Measurements from ENCODE around the gene EPM2A.

Gene EPM2A

GRCh38 chr6:145600299-145600698, 135.0 kb downstream of the EPM2A start:
- TF ChIP-seq MAX (IDR thresholded peaks at IDR 0.05; ENCODE audit: low read depth, low read length): no peak
- TF ChIP-seq CTCF (IDR thresholded peaks at IDR 0.05; ENCODE audit: low read depth, low read length): no peak
- no peak for TF ChIP-seq POLR2A (IDR thresholded peaks at IDR 0.05; ENCODE audit: extremely low read depth, insufficient read length)
- TF ChIP-seq MYC (IDR thresholded peaks at IDR 0.05; ENCODE audit: low read depth, low read length): no peak
- DNase-seq (ENCODE audit: low read depth): no peak
- no peak overlapping the region for H3K4me3 ChIP-seq (ENCODE audit: low read depth, low read length)

- no peak for DNase-seq (ENCODE audit: low read depth)
- no peak overlapping the region for H3K4me3 ChIP-seq (ENCODE audit: low read depth, low read length)
- TF ChIP-seq MAX (IDR thresholded peaks at IDR 0.05; ENCODE audit: low read depth, low read length): no peak
Measured at GRCh38 chr6:145588981-145589380, 146.3 kb downstream of the EPM2A start.

- H3K4me3 ChIP-seq (ENCODE audit: low read depth, low read length): no peak overlapping the region
- DNase-seq (ENCODE audit: low read depth): no peak
- TF ChIP-seq POLR2A (IDR thresholded peaks at IDR 0.05; ENCODE audit: extremely low read depth, insufficient read length) (no peak), MYC (IDR thresholded peaks at IDR 0.05; ENCODE audit: low read depth, low read length) (no peak), MAX (IDR thresholded peaks at IDR 0.05; ENCODE audit: low read depth, low read length) (no peak), CTCF (IDR thresholded peaks at IDR 0.05; ENCODE audit: low read depth, low read length) (no peak)
Measured at GRCh38 chr6:145587334-145587733, 148.0 kb downstream of the EPM2A start.

GRCh38 chr6:145583753-145584152, 151.6 kb downstream of the EPM2A start:
- no peak overlapping the region for H3K4me3 ChIP-seq (ENCODE audit: low read depth, low read length)
- no peak for TF ChIP-seq POLR2A (IDR thresholded peaks at IDR 0.05; ENCODE audit: extremely low read depth, insufficient read length)
- no peak for TF ChIP-seq MAX (IDR thresholded peaks at IDR 0.05; ENCODE audit: low read depth, low read length)
- no peak for TF ChIP-seq MYC (IDR thresholded peaks at IDR 0.05; ENCODE audit: low read depth, low read length)
- TF ChIP-seq CTCF (IDR thresholded peaks at IDR 0.05; ENCODE audit: low read depth, low read length): no peak
- no peak for DNase-seq (ENCODE audit: low read depth)
